ENCODE data around the gene BCR. TPM values are rescaled to one million over a fixed set of nuclear protein-coding genes. Genes with fewer than 3 reads are reported as not detected.

Gene BCR
- total RNA-seq, 4 donors from 2014 or later = 36.9 to 514 (median 91.0) TPM

GRCh38 chr22:23230348-23231068, 50.2 kb downstream of the BCR start:
- Histone ChIP-seq H3K4me1 (peaks cover 11 to 36% (median 16%) of the 10 kb centered on the region in 4 donors), H3K9me3 (peaks cover 7 to 12% of the 10 kb centered on the region in 2 donors), H3K4me3 (no peak overlapping the region), H3K36me3 (no peaks in the 10 kb centered on the region), H3K27me3 (no peaks in the 10 kb centered on the region), H3K27ac (no peak overlapping the region)
- in situ Hi-C loops (cut with MboI; ENCODE audit: low pct_ligation_motif_present in 1 of 4, low pct_unique_long_range_greater_than_20kb in 1 of 4, low sequenced_read_pairs in 3 of 4) = no loop called here
- intact Hi-C loops (cut with DNase I; ENCODE audit: low total_unique reads) = no loop called here
- WGBS, 2 donors (ENCODE audit: low coverage in 1 of 2) = 94 to 100% methylated on average over 1 to 10 of the region's 10 CpGs
- no peak for DNase-seq
- no peak for TF ChIP-seq POLR2A (IDR thresholded peaks at IDR 0.05)
- TF ChIP-seq CTCF (IDR thresholded peaks at IDR 0.05) = no peak
- TF ChIP-seq POLR2AphosphoS5 (IDR thresholded peaks at IDR 0.05) = no peak
- TF ChIP-seq EP300 (IDR thresholded peaks at IDR 0.05; ENCODE audit: low read depth) = no peak

GRCh38 chr22:23231471-23232093, 51.3 kb downstream of the BCR start:
- H3K4me3 ChIP-seq = no peak overlapping the region
- intact Hi-C loops (cut with DNase I; ENCODE audit: low total_unique reads) = no loop called here
- peaks cover 7 to 12% of the 10 kb centered on the region in 2 donors for H3K9me3 ChIP-seq
- no peak for DNase-seq
- TF ChIP-seq CTCF (IDR thresholded peaks at IDR 0.05) (no peak), POLR2A (IDR thresholded peaks at IDR 0.05) (no peak), EP300 (IDR thresholded peaks at IDR 0.05; ENCODE audit: low read depth) (no peak), POLR2AphosphoS5 (IDR thresholded peaks at IDR 0.05) (no peak)
- H3K36me3 ChIP-seq = no peaks in the 10 kb centered on the region
- H3K27ac ChIP-seq = no peak overlapping the region
- WGBS, 2 donors (ENCODE audit: low coverage in 1 of 2) = 94% methylated on average over 5 of the region's 5 CpGs; no CpG with 5 or more reads in 1 of the 2 donors
- H3K27me3 ChIP-seq = no peaks in the 10 kb centered on the region
- peaks cover 4 to 27% (median 7%) of the 10 kb centered on the region in 4 donors for H3K4me1 ChIP-seq
- in situ Hi-C loops (cut with MboI; ENCODE audit: low pct_ligation_motif_present in 1 of 4, low pct_unique_long_range_greater_than_20kb in 1 of 4, low sequenced_read_pairs in 3 of 4) = no loop called here

GRCh38 chr22:23232094-23232905, 52.0 kb downstream of the BCR start:
- intact Hi-C loops (cut with DNase I; ENCODE audit: low total_unique reads) = no loop called here
- peaks cover 7 to 12% of the 10 kb centered on the region in 2 donors for H3K9me3 ChIP-seq
- no peak overlapping the region for H3K4me3 ChIP-seq
- in situ Hi-C loops (cut with MboI; ENCODE audit: low pct_ligation_motif_present in 1 of 4, low pct_unique_long_range_greater_than_20kb in 1 of 4, low sequenced_read_pairs in 3 of 4) = no loop called here
- H3K4me1 ChIP-seq = peaks cover 2 to 27% (median 9%) of the 10 kb centered on the region in 4 donors
- no peak for DNase-seq
- H3K27me3 ChIP-seq = no peaks in the 10 kb centered on the region
- TF ChIP-seq CTCF (IDR thresholded peaks at IDR 0.05) = no peak
- no peak for TF ChIP-seq EP300 (IDR thresholded peaks at IDR 0.05; ENCODE audit: low read depth)
- TF ChIP-seq POLR2AphosphoS5 (IDR thresholded peaks at IDR 0.05) = no peak
- TF ChIP-seq POLR2A (IDR thresholded peaks at IDR 0.05) = no peak
- 98% methylated on average over 8 of the region's 9 CpGs; no CpG with 5 or more reads in 1 of the 2 donors for WGBS, 2 donors (ENCODE audit: low coverage in 1 of 2)
- no peak overlapping the region for H3K27ac ChIP-seq
- H3K36me3 ChIP-seq = no peaks in the 10 kb centered on the region

GRCh38 chr22:23233084-23233531, 52.8 kb downstream of the BCR start:
- peaks cover 7 to 10% of the 10 kb centered on the region in 2 donors for H3K9me3 ChIP-seq
- no peak overlapping the region for H3K4me3 ChIP-seq
- H3K36me3 ChIP-seq = no peaks in the 10 kb centered on the region
- DNase-seq = no peak
- H3K27ac ChIP-seq = no peak overlapping the region
- in situ Hi-C loops (cut with MboI; ENCODE audit: low pct_ligation_motif_present in 1 of 4, low pct_unique_long_range_greater_than_20kb in 1 of 4, low sequenced_read_pairs in 3 of 4) = no loop called here
- peaks cover 2 to 29% (median 12%) of the 10 kb centered on the region in 4 donors for H3K4me1 ChIP-seq
- no peak for TF ChIP-seq POLR2AphosphoS5 (IDR thresholded peaks at IDR 0.05)
- no peak for TF ChIP-seq POLR2A (IDR thresholded peaks at IDR 0.05)
- no peak for TF ChIP-seq EP300 (IDR thresholded peaks at IDR 0.05; ENCODE audit: low read depth)
- TF ChIP-seq CTCF (IDR thresholded peaks at IDR 0.05) = no peak
- H3K27me3 ChIP-seq = no peaks in the 10 kb centered on the region
- 76% methylated on average over 11 of the region's 11 CpGs; no CpG with 5 or more reads in 1 of the 2 donors for WGBS, 2 donors (ENCODE audit: low coverage in 1 of 2)
- intact Hi-C loops (cut with DNase I; ENCODE audit: low total_unique reads) = no loop called here

Data from transverse colon (tissue), 4 donors.